GM10847 (cell line): Measurements from ENCODE around the gene FNDC3B.

ENCODE experiments used
- POLR2A ChIP-seq: IDR thresholded peaks from 2 replicates; pipeline ENCODE4 v1.6.1; 2011; ENCODE audit not compliant: insufficient read length; ENCODE audit errors: extremely low read depth

Gene FNDC3B

DNA sequence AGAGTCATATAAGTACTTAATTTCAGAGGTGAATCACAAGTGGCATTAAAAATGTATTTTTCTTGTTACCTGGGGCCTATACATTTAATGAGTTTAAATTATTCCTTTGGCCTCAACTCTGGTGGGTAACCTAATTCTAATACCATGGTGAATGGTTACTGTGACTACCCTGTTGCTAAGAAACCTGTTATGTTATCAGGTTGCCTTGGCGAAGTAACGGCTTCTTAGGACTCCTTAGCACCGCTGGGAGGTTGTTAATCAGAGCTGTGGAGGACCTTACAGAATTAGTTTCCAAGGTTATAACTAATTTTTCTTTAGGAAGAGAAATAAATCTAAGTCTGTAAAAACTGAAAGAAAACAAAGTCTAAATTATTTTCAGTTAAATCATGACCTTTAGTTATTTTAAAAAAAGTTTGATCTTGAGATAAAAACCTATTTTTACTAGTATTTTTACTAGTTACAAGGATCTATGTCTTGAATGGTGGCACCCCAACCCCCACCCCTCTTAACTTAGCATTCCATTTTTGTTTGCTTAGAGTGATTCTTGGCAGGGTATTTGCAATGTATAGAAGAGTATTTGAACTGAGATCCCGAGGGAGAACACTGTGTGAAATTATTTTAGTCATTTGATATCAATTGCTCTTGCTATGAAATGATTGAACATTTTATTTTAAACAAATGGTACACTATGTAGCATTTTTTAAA, 155.5 kb downstream of the FNDC3B start:
- TF ChIP-seq POLR2A, result no peak

- no peak for TF ChIP-seq POLR2A
Measured at GRCh38 chr3:172195407-172195754, 156.0 kb downstream of the FNDC3B start.

DNA sequence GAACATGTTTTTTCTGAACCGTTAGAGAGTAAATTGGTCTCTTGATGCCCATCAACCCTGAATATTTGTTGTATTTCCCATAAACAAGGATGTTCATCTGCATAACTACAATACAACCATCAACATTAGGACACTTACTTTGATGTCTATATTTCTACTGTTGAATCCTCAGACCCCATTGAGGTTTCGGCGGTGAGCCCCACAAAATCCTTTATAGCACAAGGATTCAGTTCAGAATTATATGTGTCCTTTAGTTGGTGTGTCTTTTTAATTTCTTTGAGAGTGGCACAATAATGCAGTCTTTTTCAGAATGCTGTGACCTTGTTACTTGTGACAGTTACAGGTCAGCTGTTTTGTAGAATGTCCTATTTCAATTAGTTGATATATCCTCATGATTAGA, 158.0 kb downstream of the FNDC3B start:
- no peak for TF ChIP-seq POLR2A

- no peak for TF ChIP-seq POLR2A
Measured at GRCh38 chr3:172198428-172198827, 159.1 kb downstream of the FNDC3B start.

DNA sequence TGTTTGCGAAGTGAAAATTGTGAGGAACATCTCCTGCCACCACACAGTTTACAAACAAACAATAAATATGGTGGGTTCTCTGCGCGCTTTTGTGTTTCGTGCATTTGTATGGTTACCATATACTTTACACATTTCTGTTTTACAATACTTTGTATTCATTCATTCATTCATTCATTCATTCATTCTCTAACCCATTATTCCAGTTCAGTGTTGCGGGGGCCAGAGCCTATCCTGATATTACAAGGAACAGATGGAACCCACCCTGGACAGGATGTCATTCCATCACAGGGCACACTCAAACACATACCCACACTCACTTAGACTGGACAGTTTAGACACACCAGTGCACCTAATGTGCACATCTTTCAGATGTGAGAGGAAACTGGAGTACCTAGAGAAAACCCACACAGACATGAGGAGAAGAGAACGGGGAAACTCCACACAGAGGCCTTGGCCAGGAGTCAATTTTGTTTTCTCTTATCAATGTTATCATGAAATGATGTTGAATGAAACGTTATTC, 160.5 kb downstream of the FNDC3B start:
- TF ChIP-seq POLR2A, result no peak

DNA sequence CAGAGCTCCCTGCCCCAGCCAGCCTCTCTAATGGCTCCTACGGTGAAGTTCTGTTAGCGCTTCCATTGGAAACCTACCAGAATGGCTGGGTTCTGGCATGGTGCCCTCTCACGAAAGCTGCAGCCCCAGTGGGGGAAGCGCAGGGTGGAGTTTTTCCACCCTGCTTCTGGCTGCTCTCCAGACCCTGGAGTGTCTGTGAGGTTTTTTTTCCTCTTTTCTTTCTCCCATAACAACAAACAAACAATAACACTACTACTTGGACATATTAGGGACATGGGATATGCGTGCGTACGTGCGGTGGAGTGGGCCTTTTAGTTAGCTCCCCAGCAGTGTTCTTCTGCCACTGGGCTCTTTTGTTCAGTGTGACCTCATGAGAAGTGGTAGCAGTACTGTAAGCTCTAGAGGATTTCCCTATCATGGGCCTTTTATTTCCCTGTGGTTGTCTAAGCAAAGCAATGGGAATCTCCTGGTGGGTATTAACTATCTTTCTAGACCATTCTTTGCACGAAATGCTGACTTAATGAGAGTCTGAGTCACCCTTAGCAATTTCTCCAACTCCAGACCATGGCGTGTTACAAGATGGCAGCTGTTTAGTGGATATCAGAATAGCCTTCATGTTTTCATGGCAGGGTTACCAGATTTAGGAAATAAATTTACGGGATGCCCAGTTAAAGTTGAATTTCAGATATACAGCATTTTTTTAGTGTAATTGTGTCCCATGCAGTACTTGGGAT, 161.9 kb downstream of the FNDC3B start:
- TF ChIP-seq POLR2A, result no peak

- no peak for TF ChIP-seq POLR2A
Measured at GRCh38 chr3:172201870-172202236, 162.5 kb downstream of the FNDC3B start.

DNA sequence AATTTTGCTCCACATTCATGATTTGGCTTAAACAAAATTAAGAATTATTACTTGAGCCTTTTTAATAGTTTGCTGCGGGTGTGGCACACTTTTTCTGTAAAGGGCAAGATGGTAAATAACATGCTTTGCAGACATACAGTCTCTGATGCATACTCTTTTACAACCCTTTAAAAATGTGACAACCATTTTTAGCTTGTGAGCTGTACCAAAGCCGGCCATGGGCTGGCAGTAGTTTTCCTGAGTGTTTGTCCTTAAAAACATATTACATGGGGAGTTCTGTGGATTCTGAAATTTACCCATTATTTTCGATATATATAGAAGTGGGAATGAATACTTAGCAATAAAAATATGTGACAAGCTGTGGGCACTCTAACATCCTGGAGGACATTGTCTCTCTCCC, 163.4 kb downstream of the FNDC3B start:
- TF ChIP-seq POLR2A, result no peak

DNA sequence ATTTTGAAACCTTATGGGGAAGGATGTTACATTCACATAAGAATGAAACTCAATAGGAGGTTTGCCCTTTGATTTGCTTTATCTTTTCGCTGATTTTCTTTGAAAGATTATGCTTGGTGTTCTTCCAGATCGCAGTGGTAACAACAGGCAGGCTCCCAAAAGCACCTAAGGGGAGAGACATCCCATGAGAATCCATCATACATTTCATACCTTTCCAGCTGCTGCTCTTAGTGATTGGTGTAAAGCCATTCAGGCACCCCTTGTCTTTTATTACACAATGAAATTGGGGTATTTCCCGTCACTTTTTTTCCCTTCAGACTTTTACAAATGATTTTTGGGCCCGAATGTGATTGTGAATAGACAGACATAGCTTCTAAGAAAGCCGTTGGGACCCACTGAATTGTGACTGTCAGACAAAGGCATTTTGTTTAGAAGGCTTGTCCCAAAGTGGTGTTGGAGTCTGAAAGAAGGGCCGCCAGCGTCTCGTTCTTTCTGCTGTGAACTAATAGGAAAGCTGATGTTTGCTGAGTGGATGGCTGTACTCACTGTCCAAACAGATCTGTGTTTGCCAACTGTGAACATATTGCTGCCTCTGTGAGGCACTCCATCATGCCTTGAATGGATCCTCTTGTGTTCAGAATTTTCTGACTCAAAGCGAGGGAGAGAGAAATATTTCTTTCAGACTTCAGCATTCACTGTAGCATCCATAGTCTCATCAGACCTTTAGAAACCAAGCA, 164.3 kb downstream of the FNDC3B start:
- TF ChIP-seq POLR2A, result no peak

- no peak for TF ChIP-seq POLR2A
Measured at GRCh38 chr3:172204716-172205115, 165.3 kb downstream of the FNDC3B start.

DNA sequence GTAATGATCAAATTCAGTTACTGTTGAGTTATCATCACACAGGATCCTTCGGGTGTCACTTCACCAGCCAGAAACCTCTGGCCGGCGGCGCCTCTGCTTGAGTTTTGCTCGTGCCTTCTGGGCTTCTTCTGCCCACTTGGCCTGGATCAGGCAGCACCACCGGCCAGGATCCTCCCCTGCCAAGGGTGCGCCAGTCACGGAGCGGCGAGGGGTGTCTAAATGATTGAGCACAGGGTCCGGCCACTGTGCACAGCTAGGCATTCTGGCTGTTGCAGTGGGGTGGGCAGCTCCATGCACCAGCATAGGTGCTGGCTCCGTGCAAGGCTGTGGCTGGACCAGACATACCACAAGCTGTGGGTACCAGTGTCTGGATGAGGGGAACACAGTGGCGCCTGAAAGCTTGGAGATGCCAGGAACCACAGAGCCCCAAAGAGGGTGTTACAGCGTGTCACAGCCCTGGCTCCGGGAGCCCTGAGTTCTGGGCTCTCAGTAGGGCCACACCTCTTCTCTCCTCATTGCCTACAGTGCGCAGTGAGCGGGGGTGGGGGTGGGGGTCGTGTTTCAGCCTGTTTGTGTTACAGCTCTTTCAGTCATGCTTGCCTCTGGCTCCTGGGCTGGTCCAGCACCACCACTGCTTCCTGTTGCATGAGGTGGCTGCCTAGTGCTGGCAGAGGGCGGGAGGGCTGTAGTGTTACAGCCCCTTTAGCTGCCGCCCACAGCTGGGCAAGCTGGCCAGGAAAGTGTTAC, 169.4 kb downstream of the FNDC3B start:
- no peak for TF ChIP-seq POLR2A

DNA sequence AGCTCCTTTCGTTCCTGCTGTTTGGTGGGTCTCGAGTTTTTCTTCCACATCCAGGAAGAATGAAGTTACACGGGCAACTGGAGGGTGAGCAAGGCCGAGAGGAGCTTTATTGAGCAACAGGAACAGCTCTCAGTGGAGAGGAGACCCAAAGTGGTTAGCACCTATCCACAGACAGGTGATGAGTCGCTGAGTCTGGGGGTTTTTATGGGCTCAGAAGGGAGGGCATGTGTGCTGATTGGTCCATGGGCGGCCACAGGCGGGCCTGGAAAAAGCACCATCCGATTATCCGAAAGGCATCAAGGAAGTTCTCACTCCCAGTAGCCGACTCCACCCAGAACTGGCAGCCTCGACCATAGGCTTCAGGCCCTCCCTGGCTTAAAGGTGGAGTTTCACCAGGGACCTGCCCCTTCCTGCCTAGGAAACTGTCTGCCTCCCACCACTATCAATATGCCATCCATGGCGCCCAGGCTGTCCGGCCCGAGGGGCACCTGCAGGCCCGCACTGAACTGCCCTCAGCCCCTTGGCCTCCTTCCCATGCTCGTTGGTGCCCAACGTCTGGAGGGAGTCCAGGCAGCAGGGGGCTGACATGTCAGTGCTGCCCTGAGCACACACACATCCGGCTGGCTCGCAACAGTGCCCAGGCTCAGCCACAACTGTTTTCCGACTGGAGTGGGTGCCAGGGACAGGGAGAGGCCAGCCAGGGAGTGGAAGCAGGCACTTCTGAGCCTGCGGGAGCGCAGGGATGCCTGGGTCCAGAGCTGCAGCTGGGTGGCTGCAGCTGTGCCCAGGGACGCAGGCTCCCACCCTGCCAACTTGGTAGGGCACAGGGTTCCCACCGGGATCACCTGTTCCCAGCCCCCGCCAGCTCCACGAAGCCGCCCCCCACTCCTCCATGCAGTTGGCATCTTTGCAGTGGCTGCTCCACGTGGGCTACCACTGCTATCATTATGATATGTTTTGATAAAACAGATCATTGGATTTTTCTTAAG, 170.2 kb downstream of the FNDC3B start:
- no peak for TF ChIP-seq POLR2A

- TF ChIP-seq POLR2A, result no peak
Measured at GRCh38 chr3:172210355-172210754, 171.0 kb downstream of the FNDC3B start.

DNA sequence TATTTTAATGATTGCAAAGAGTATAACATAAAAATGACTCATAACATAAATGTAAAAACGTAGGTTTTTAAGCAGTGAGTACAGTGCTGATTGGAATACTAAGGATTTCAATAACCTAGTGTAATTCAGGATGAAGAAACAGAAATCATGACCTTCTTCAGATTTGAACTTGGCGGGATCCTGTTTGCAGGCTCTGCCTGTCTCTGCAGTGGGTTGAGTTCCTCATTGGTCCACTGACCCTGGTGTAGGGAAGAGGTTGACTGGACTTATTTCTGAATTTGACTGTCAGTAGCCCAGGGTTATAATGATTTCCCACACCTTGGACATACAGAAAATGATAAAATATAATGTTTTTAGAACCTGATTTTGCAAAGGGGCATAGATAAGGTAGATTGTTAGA, 171.7 kb downstream of the FNDC3B start:
- TF ChIP-seq POLR2A, result no peak
